ACHN (cell line): ENCODE results near the gene LLPH.
A peak's percentile ranks its signal among the peaks of the same experiment; 100 is the strongest.
"Not testable (repeated sequence)": the region's sequence is repeated elsewhere in the genome, so short reads cannot be mapped to it uniquely, and the experiment has no call there.

ENCODE experiments used
- DNase-seq: peaks from one replicate; pipeline ENCODE4 v3.0.0-alpha.2; 2015
- in situ Hi-C: cut with HindIII; loops from 2 replicates; pipeline ENCODE4 v1.10.0; 2017; ENCODE audit warnings: low sequenced_read_pairs, low pct_ligation_motif_present, low pct_unique_long_range_greater_than_20kb

Gene LLPH

GRCh38 chr12:66130267-66131066, at the start of gene LLPH:
LLPH (minus strand) TSS chr12:66130750; CDS start chr12:66129106, 1,644 bp downstream.
- peak; percentile 99 for DNase-seq
- in situ Hi-C loops, result no loop called here

GRCh38 chr12:66176105-66176900, 45.8 kb upstream of the LLPH start:
- in situ Hi-C loops, result no loop called here
- DNase-seq, result no peak

GRCh38 chr12:66174391-66175325, 44.1 kb upstream of the LLPH start:
- DNase-seq, in situ Hi-C loops: not testable (repeated sequence)

- in situ Hi-C loops, result no loop called here
- no peak for DNase-seq
These were observed 40.1 kb upstream of the LLPH start for GRCh38 chr12:66170606-66171005.

- in situ Hi-C loops, result no loop called here
- peak; percentile 96 for DNase-seq
These were observed 38.9 kb upstream of the LLPH start, which contains the start of gene TMBIM4 for GRCh38 chr12:66169221-66170170. TMBIM4 (minus strand) TSS chr12:66169996; CDS start chr12:66169951, 45 bp downstream.

- DNase-seq, result peak; percentile 9
- in situ Hi-C loops, result no loop called here
These were observed 37.9 kb upstream of the LLPH start for GRCh38 chr12:66168410-66168809.

GRCh38 chr12:66166561-66166960, 36.0 kb upstream of the LLPH start:
- in situ Hi-C loops, result no loop called here
- no peak for DNase-seq

- in situ Hi-C loops, result no loop called here
- DNase-seq, result no peak
These were observed 34.6 kb upstream of the LLPH start for GRCh38 chr12:66165141-66165540.

- in situ Hi-C loops, result no loop called here
- DNase-seq, result no peak
These were observed 33.8 kb upstream of the LLPH start for GRCh38 chr12:66164349-66164821.

- in situ Hi-C loops, result no loop called here
- DNase-seq, result no peak
These were observed 32.7 kb upstream of the LLPH start for GRCh38 chr12:66163289-66163688.

- no peak for DNase-seq
- in situ Hi-C loops, result no loop called here
These were observed 32.2 kb upstream of the LLPH start for GRCh38 chr12:66162701-66163100.

GRCh38 chr12:66160704-66161103, 30.2 kb upstream of the LLPH start:
- in situ Hi-C loops, result no loop called here
- no peak for DNase-seq

- in situ Hi-C loops, result no loop called here
- DNase-seq, result no peak
These were observed 28.6 kb upstream of the LLPH start for GRCh38 chr12:66159123-66159522.

GRCh38 chr12:66156654-66157053, 26.1 kb upstream of the LLPH start:
- DNase-seq, result no peak
- in situ Hi-C loops, result no loop called here

GRCh38 chr12:66154776-66155175, 24.2 kb upstream of the LLPH start:
- in situ Hi-C loops, result no loop called here
- DNase-seq, result no peak

GRCh38 chr12:66152732-66153131, 22.2 kb upstream of the LLPH start:
- in situ Hi-C loops, result no loop called here
- no peak for DNase-seq

GRCh38 chr12:66149702-66150398, 19.3 kb upstream of the LLPH start:
- DNase-seq, result no peak
- in situ Hi-C loops, result no loop called here
